ENCODE results near the gene FAM168B. TPM values are rescaled to one million over a fixed set of nuclear protein-coding genes. Genes with fewer than 3 reads are reported as not detected.

FAM168B gene
- total and polyA plus RNA-seq, 2 of the 13 experiments (the other 11 are each of a cell fraction or from before 2014, with no cell fraction given): 64.5 to 113 TPM

- WGBS (ENCODE audit: low lambda C conversion rate): 97% methylated on average over 3 of the region's 3 CpGs
- in situ Hi-C loops (cut with HindIII; ENCODE audit: extremely low pct_ligation_motif_present, low pct_unique_long_range_greater_than_20kb) (no loop called here), intact Hi-C loops (cut with micrococcal nuclease; ENCODE audit: unreplicated experiment) (no loop called here)
- H3K27me3 ChIP-seq (ENCODE audit: control insufficient read depth in 1 of 2, insufficient read depth in 2 of 2, low read length in 2 of 2): no peaks in the 10 kb centered on the region
- peak overlapping the region; percentile 36 for H3K27ac ChIP-seq (ENCODE audit: extremely low read length, insufficient read depth, low read length)
- TF ChIP-seq ISL2 (CRISPR knock-in tag; IDR thresholded peaks at IDR 0.05) (no peak), RBM22 (optimal IDR thresholded peaks at IDR 0.05; ENCODE audit: low read length) (peak; percentile 21)
- H3K9ac ChIP-seq (ENCODE audit: insufficient read depth, low read depth, low read length): no peak overlapping the region
- peaks cover 46% of the 10 kb centered on the region; the same call in 1 of the 2 replicates for H4K20me1 ChIP-seq (ENCODE audit: insufficient read depth, low read length)
- no peak for DNase-seq (ENCODE audit: low spot score)
- ChIA-PET CTCF (ENCODE audit: low intra/inter-chr PET ratio, low total read pairs) (no interaction called here), POLR2A (interaction anchor here (2.6 kb wide), 1 partner anchor 15 kb away, joined by 17 read pairs; the partner anchor contains the start of gene FAM168B)
- H3K79me2 ChIP-seq (ENCODE audit: insufficient read depth, low read length): peaks cover 68% of the 10 kb centered on the region
- H3K4me2 ChIP-seq (ENCODE audit: low read depth, low read length): 0 out of 2 replicates have a peak overlapping the region, but pooled peaks have one; percentile 16
- no peak overlapping the region for H2AFZ ChIP-seq (ENCODE audit: low read length)
- no TSS peak for BruUV-seq (replicated peaks)
- no peak for ATAC-seq
- H3K9me3 ChIP-seq (ENCODE audit: low read length): no peaks in the 10 kb centered on the region
- H3K4me1 ChIP-seq (ENCODE audit: insufficient read depth, low read length): peaks cover 45% of the 10 kb centered on the region
- FAIRE-seq: no peak
- H3K36me3 ChIP-seq (replicated peaks in 1 of 2; ENCODE audit: control insufficient read depth in 1 of 2, insufficient read depth in 2 of 2, low read length in 2 of 2): peaks cover 39 to 88% of the 10 kb centered on the region in 2 experiments
- H3K4me3 ChIP-seq (replicated peaks in 1 of 3; ENCODE audit: insufficient read depth in 1 of 3, low read depth in 2 of 3, low read length in 3 of 3): no peak overlapping the region
Observed at GRCh38 chr2:131077966-131078365, 15.3 kb downstream of the FAM168B start.

- Histone ChIP-seq H4K20me1 (ENCODE audit: insufficient read depth, low read length) (peaks cover 41% of the 10 kb centered on the region; the same call in 1 of the 2 replicates), H2AFZ (ENCODE audit: low read length) (no peak overlapping the region), H3K79me2 (ENCODE audit: insufficient read depth, low read length) (peaks cover 65% of the 10 kb centered on the region), H3K4me3 (replicated peaks in 1 of 3; ENCODE audit: insufficient read depth in 1 of 3, low read depth in 2 of 3, low read length in 3 of 3) (no peak overlapping the region), H3K9me3 (ENCODE audit: low read length) (no peaks in the 10 kb centered on the region), H3K4me2 (ENCODE audit: low read depth, low read length) (peak overlapping the region; percentile 16; the same call in 1 of the 2 replicates), H3K27me3 (ENCODE audit: control insufficient read depth in 1 of 2, insufficient read depth in 2 of 2, low read length in 2 of 2) (no peaks in the 10 kb centered on the region), H3K27ac (ENCODE audit: extremely low read length, insufficient read depth, low read length) (peak overlapping the region; percentile 36), H3K36me3 (replicated peaks in 1 of 2; ENCODE audit: control insufficient read depth in 1 of 2, insufficient read depth in 2 of 2, low read length in 2 of 2) (peaks cover 42 to 83% of the 10 kb centered on the region in 2 experiments), H3K4me1 (ENCODE audit: insufficient read depth, low read length) (peaks cover 39% of the 10 kb centered on the region), H3K9ac (ENCODE audit: insufficient read depth, low read depth, low read length) (no peak overlapping the region)
- no peak for FAIRE-seq
- ChIA-PET CTCF (ENCODE audit: low intra/inter-chr PET ratio, low total read pairs) (no interaction called here), POLR2A (interaction anchor here (2.6 kb wide), 1 partner anchor 16 kb away, joined by 17 read pairs; the partner anchor contains the start of gene FAM168B)
- TSS peak; percentile 1 for BruUV-seq (replicated peaks)
- ATAC-seq: peak; percentile 70
- intact Hi-C loops (cut with micrococcal nuclease; ENCODE audit: unreplicated experiment) (no loop called here), in situ Hi-C loops (cut with HindIII; ENCODE audit: extremely low pct_ligation_motif_present, low pct_unique_long_range_greater_than_20kb) (no loop called here)
- 78% methylated on average over 11 of the region's 11 CpGs for WGBS (ENCODE audit: low lambda C conversion rate)
- no peak for DNase-seq (ENCODE audit: low spot score)
- TF ChIP-seq WIZ (CRISPR knock-in tag; IDR thresholded peaks at IDR 0.05): no peak
- TF ChIP-seq ZBTB38 (CRISPR knock-in tag; IDR thresholded peaks at IDR 0.05): peak; percentile 72; the same call in 1 of the 2 replicates
- 0 out of 2 replicates have a peak, but pooled peaks have one; percentile 46 for TF ChIP-seq ZMAT3 (CRISPR knock-in tag; conservative IDR thresholded peaks at IDR 0.05)
- TF ChIP-seq RCOR2 (CRISPR knock-in tag; IDR thresholded peaks at IDR 0.05): 0 out of 2 replicates have a peak, but pooled peaks have one; percentile 11
- TF ChIP-seq RXRA (CRISPR knock-in tag; IDR thresholded peaks at IDR 0.05): no peak
- 0 out of 2 replicates have a peak, but pooled peaks have one; percentile 1 for TF ChIP-seq NCOA2 (CRISPR knock-in tag; IDR thresholded peaks at IDR 0.05)
- TF ChIP-seq IKZF4 (CRISPR knock-in tag; IDR thresholded peaks at IDR 0.05; ENCODE audit: borderline replicate concordance, low read depth, not compliant biosample characterization): no peak
- no peak for TF ChIP-seq MTA3 (CRISPR knock-in tag; IDR thresholded peaks at IDR 0.05)
- TF ChIP-seq SMAD1 (CRISPR knock-in tag; IDR thresholded peaks at IDR 0.05; ENCODE audit: borderline replicate concordance, low read depth): no peak
- no peak for TF ChIP-seq ZNF788 (CRISPR knock-in tag; IDR thresholded peaks at IDR 0.05; ENCODE audit: borderline replicate concordance)
- no peak for TF ChIP-seq RFX3 (CRISPR knock-in tag; IDR thresholded peaks at IDR 0.05)
- peak; percentile 60 for TF ChIP-seq ZNF687 (CRISPR knock-in tag; IDR thresholded peaks at IDR 0.05)
- 0 out of 2 replicates have a peak, but pooled peaks have one; percentile 10 for TF ChIP-seq SP5 (CRISPR knock-in tag; IDR thresholded peaks at IDR 0.05; ENCODE audit: borderline replicate concordance, low read depth)
Observed at GRCh38 chr2:131077182-131077846, 15.9 kb downstream of the FAM168B start.

Data from HepG2 (cell line).